ENCODE data around the gene CD3G.

GRCh38 chr11:118339281-118339961 lies 4.7 kb upstream of the CD3G start:
- TF ChIP-seq, protein P1, sequence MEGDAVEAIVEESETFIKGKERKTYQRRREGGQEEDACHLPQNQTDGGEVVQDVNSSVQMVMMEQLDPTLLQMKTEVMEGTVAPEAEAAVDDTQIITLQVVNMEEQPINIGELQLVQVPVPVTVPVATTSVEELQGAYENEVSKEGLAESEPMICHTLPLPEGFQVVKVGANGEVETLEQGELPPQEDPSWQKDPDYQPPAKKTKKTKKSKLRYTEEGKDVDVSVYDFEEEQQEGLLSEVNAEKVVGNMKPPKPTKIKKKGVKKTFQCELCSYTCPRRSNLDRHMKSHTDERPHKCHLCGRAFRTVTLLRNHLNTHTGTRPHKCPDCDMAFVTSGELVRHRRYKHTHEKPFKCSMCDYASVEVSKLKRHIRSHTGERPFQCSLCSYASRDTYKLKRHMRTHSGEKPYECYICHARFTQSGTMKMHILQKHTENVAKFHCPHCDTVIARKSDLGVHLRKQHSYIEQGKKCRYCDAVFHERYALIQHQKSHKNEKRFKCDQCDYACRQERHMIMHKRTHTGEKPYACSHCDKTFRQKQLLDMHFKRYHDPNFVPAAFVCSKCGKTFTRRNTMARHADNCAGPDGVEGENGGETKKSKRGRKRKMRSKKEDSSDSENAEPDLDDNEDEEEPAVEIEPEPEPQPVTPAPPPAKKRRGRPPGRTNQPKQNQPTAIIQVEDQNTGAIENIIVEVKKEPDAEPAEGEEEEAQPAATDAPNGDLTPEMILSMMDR (IDR thresholded peaks at IDR 0.05 in 8 of 11, conservative IDR thresholded peaks at IDR 0.05 in 3 of 11), result no peak
- no peak for TF ChIP-seq POLR2A (IDR thresholded peaks at IDR 0.05)

Measured in spleen (tissue), 7 donors.